HG02798 (cell line): ENCODE data around the gene SELE.
A peak's percentile ranks its signal among the peaks of the same experiment; 100 is the strongest.
"Not testable (repeated sequence)": the region's sequence is repeated elsewhere in the genome, so short reads cannot be mapped to it uniquely, and the experiment has no call there.

Experiments
- ATAC-seq: cut with Tn5 transposase; IDR thresholded peaks from one replicate; pipeline ENCODE4 v1.9.1; 2021; ENCODE audit warnings: mild to moderate bottlenecking; ENCODE audit not compliant: unreplicated experiment, poor library complexity

SELE gene

GRCh38 chr1:169725930-169726329 is 7.9 kb downstream of the SELE start:
- ATAC-seq, result no peak

- ATAC-seq, result no peak
Measured at GRCh38 chr1:169724168-169724567, 9.7 kb downstream of the SELE start.

GRCh38 chr1:169723763-169724162 is 10.1 kb downstream of the SELE start:
- ATAC-seq, result no peak

- ATAC-seq, result no peak
Measured at GRCh38 chr1:169722779-169723178, 11.1 kb downstream of the SELE start.

- ATAC-seq, result not testable (repeated sequence)
Measured at GRCh38 chr1:169715100-169715499, 18.8 kb downstream of the SELE start.

- ATAC-seq, result not testable (repeated sequence)
Measured at GRCh38 chr1:169713090-169713489, 20.8 kb downstream of the SELE start.

GRCh38 chr1:169712309-169712631 is 21.6 kb downstream of the SELE start:
- ATAC-seq, result no peak

- ATAC-seq, result peak; percentile 79
Measured at GRCh38 chr1:169711469-169712308, 22.2 kb downstream of the SELE start, which contains the start of gene SELL. Gene SELL (minus strand): TSS chr1:169711620. CDS start chr1:169711498, 122 bp downstream.

GRCh38 chr1:169708647-169709046 is 25.2 kb downstream of the SELE start:
- ATAC-seq, result no peak

- no peak for ATAC-seq
Measured at GRCh38 chr1:169707912-169708604, 25.8 kb downstream of the SELE start.

GRCh38 chr1:169704797-169705196 is 29.1 kb downstream of the SELE start:
- no peak for ATAC-seq

- no peak for ATAC-seq
Measured at GRCh38 chr1:169701261-169702005, 32.4 kb downstream of the SELE start.

- ATAC-seq, result no peak
Measured at GRCh38 chr1:169699707-169700106, 34.2 kb downstream of the SELE start.

- ATAC-seq, result no peak
Measured at GRCh38 chr1:169698976-169699375, 34.9 kb downstream of the SELE start.

- peak; percentile 56 for ATAC-seq
Measured at GRCh38 chr1:169697755-169698154, 36.1 kb downstream of the SELE start.

GRCh38 chr1:169696273-169697100 is 37.4 kb downstream of the SELE start:
- ATAC-seq, result no peak

GRCh38 chr1:169694304-169695075 is 39.4 kb downstream of the SELE start:
- ATAC-seq, result peak; percentile 35

- peak; percentile 54 for ATAC-seq
Measured at GRCh38 chr1:169692756-169693460, 41.0 kb downstream of the SELE start.

- no peak for ATAC-seq
Measured at GRCh38 chr1:169690489-169690888, 43.4 kb downstream of the SELE start.
